Prostate gland (tissue), 2 donors: Measurements from ENCODE around the gene WDR53.

ENCODE experiments used
- CTCF ChIP-seq, 4 experiments: fragments of 200-600 bp in 2 of 4; fragments of 450-650 bp in 2 of 4; sonication (generic) in 2 of 4; IDR thresholded peaks; 1 replicate in 3 of 4; 2 replicates in 1 of 4; pipeline ENCODE4 v1.5.1; 2016 to 2019; ENCODE audit warnings: antibody characterized with exemption in 4 of 4, mild to moderate bottlenecking in 2 of 4, moderate library complexity in 2 of 4
- POLR2A ChIP-seq: fragments of 450-650 bp; IDR thresholded peaks from one replicate; pipeline ENCODE4 v1.6.1; 2016; ENCODE audit warnings: antibody characterized with exemption, mild to moderate bottlenecking
- POLR2AphosphoS5 ChIP-seq: sonication (generic); formaldehyde crosslinking; IDR thresholded peaks from one replicate; pipeline ENCODE4 v1.6.1; 2017; ENCODE audit warnings: antibody characterized with exemption

- TF ChIP-seq CTCF (IDR thresholded peaks at IDR 0.05): peak; percentile 27 to 60 (median 52)
- TF ChIP-seq POLR2A: no peak
- TF ChIP-seq POLR2AphosphoS5: no peak
These were observed 49.2 kb downstream of the WDR53 start for GRCh38 chr3:196518966-196519717.
